ENCODE data around the gene NELL2. TPM values are rescaled to one million over a fixed set of nuclear protein-coding genes. Genes with fewer than 3 reads are reported as not detected.

The NELL2 gene
- total and polyA plus RNA-seq, 8 donors: 0.50 to 133 (median 3.1) TPM

- no peak overlapping the region for H3K27ac ChIP-seq
- intact Hi-C loops (cut with DNase I; ENCODE audit: low total_unique reads): no loop called here
- H3K36me3 ChIP-seq: no peaks in the 10 kb centered on the region
- H3K4me1 ChIP-seq: no peaks in the 10 kb centered on the region
- no peak overlapping the region for H3K4me3 ChIP-seq
- TF ChIP-seq POLR2A (IDR thresholded peaks at IDR 0.05) (no peak), EP300 (IDR thresholded peaks at IDR 0.05) (no peak), POLR2AphosphoS5 (IDR thresholded peaks at IDR 0.05) (no peak), CTCF (IDR thresholded peaks at IDR 0.05) (no peak)
- no peak for DNase-seq
- H3K9me3 ChIP-seq: no peaks in the 10 kb centered on the region
- 87 to 90% (median 88%) methylated on average over 6 of the region's 6 CpGs for WGBS, 5 donors
- no peaks in the 10 kb centered on the region for H3K27me3 ChIP-seq
Measured at GRCh38 chr12:44779766-44780165, 96.3 kb downstream of the NELL2 start.

GRCh38 chr12:44778863-44779262, 97.3 kb downstream of the NELL2 start:
- 45 to 68% (median 61%) methylated on average over 1 of the region's 1 CpG for WGBS, 5 donors
- Histone ChIP-seq H3K9me3 (no peaks in the 10 kb centered on the region), H3K4me1 (no peaks in the 10 kb centered on the region), H3K36me3 (no peaks in the 10 kb centered on the region), H3K4me3 (no peak overlapping the region), H3K27me3 (no peaks in the 10 kb centered on the region), H3K27ac (no peak overlapping the region)
- DNase-seq: no peak
- intact Hi-C loops (cut with DNase I; ENCODE audit: low total_unique reads): no loop called here
- TF ChIP-seq POLR2A (IDR thresholded peaks at IDR 0.05) (no peak), POLR2AphosphoS5 (IDR thresholded peaks at IDR 0.05) (no peak), EP300 (IDR thresholded peaks at IDR 0.05) (no peak), CTCF (IDR thresholded peaks at IDR 0.05) (no peak)

GRCh38 chr12:44777044-44777443, 99.1 kb downstream of the NELL2 start:
- Histone ChIP-seq H3K27me3 (no peaks in the 10 kb centered on the region), H3K9me3 (no peaks in the 10 kb centered on the region), H3K27ac (no peak overlapping the region), H3K4me1 (no peaks in the 10 kb centered on the region), H3K4me3 (no peak overlapping the region), H3K36me3 (no peaks in the 10 kb centered on the region)
- WGBS, 5 donors: 85 to 98% (median 93%) methylated on average over 1 of the region's 1 CpG
- intact Hi-C loops (cut with DNase I; ENCODE audit: low total_unique reads): no loop called here
- TF ChIP-seq EP300 (IDR thresholded peaks at IDR 0.05): no peak
- no peak for TF ChIP-seq POLR2AphosphoS5 (IDR thresholded peaks at IDR 0.05)
- TF ChIP-seq POLR2A (IDR thresholded peaks at IDR 0.05): no peak
- TF ChIP-seq CTCF (IDR thresholded peaks at IDR 0.05): no peak
- DNase-seq: no peak

GRCh38 chr12:44775901-44776300, 100.2 kb downstream of the NELL2 start:
- no peak overlapping the region for H3K27ac ChIP-seq
- 78 to 84% (median 82%) methylated on average over 6 of the region's 6 CpGs for WGBS, 5 donors
- no peak for TF ChIP-seq POLR2AphosphoS5 (IDR thresholded peaks at IDR 0.05)
- TF ChIP-seq CTCF (IDR thresholded peaks at IDR 0.05): no peak
- TF ChIP-seq EP300 (IDR thresholded peaks at IDR 0.05): no peak
- TF ChIP-seq POLR2A (IDR thresholded peaks at IDR 0.05): no peak
- H3K4me1 ChIP-seq: no peaks in the 10 kb centered on the region
- intact Hi-C loops (cut with DNase I; ENCODE audit: low total_unique reads): no loop called here
- no peak for DNase-seq
- no peak overlapping the region for H3K4me3 ChIP-seq
- H3K27me3 ChIP-seq: no peaks in the 10 kb centered on the region
- H3K9me3 ChIP-seq: no peaks in the 10 kb centered on the region
- no peaks in the 10 kb centered on the region for H3K36me3 ChIP-seq

Measured in stomach (tissue), 9 donors.